HEK293 (cell line): ENCODE measurements around the gene PRDM7.

Experiments used
- ATF2 ChIP-seq: fragments of 450-650 bp; formaldehyde crosslinking; IDR thresholded peaks from 2 replicates; pipeline ENCODE4 v1.5.1; 2016; ENCODE audit warnings: missing biosample characterization, missing genetic modification characterization, low read depth
- CTCF ChIP-seq: fragments of 450-650 bp; formaldehyde crosslinking; IDR thresholded peaks from 2 replicates; pipeline ENCODE4 v1.5.1; 2016; ENCODE audit warnings: missing biosample characterization, missing genetic modification characterization
- KLF7 ChIP-seq: fragments of 450-650 bp; formaldehyde crosslinking; IDR thresholded peaks from 2 replicates; pipeline ENCODE4 v1.5.1; 2016; ENCODE audit warnings: missing biosample characterization, missing genetic modification characterization, borderline replicate concordance
- MZF1 ChIP-seq: fragments of 450-650 bp; formaldehyde crosslinking; IDR thresholded peaks from 2 replicates; pipeline ENCODE4 v1.5.1; 2017; ENCODE audit warnings: missing biosample characterization, missing genetic modification characterization, borderline replicate concordance
- TF ChIP-seq, protein P1 (sequence below): fragments of 450-650 bp; formaldehyde crosslinking; IDR thresholded peaks from 2 replicates; pipeline ENCODE4 v1.5.1; 2016; ENCODE audit warnings: missing biosample characterization, missing genetic modification characterization
- TF ChIP-seq, protein P2 (sequence below): fragments of 450-650 bp; formaldehyde crosslinking; IDR thresholded peaks from 2 replicates; pipeline ENCODE4 v1.5.1; 2016; ENCODE audit warnings: missing biosample characterization, missing genetic modification characterization

DNA sequence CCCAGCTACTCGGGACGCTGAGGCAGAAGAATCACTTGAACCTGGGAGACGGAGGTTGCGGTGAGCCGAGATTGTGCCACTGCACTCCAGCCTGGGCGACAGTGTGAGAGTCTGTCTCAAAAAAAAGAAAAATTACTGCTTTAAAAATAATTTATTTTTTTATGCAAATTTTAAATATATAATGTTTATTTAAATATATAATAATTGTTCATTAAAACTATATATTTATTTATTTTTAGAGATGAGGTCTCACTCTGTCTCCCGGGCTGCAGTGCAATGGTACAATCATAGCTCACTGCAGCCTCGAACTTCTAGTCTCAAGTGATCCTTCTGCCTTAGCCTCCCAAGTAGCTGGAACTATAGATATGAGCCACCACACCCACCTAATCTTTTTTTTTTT is 42.6 kb downstream of the PRDM7 start:
- TF ChIP-seq KLF7 (tag by site-specific recombination) (no peak), MZF1 (no peak), ATF2 (tag by site-specific recombination) (no peak), CTCF (no peak)
- TF ChIP-seq, protein P1, sequence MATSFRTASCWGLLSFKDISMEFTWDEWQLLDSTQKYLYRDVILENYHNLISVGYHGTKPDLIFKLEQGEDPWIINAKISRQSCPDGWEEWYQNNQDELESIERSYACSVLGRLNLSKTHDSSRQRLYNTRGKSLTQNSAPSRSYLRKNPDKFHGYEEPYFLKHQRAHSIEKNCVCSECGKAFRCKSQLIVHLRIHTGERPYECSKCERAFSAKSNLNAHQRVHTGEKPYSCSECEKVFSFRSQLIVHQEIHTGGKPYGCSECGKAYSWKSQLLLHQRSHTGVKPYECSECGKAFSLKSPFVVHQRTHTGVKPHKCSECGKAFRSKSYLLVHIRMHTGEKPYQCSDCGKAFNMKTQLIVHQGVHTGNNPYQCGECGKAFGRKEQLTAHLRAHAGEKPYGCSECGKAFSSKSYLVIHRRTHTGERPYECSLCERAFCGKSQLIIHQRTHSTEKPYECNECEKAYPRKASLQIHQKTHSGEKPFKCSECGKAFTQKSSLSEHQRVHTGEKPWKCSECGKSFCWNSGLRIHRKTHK: no peak
- TF ChIP-seq, protein P2, sequence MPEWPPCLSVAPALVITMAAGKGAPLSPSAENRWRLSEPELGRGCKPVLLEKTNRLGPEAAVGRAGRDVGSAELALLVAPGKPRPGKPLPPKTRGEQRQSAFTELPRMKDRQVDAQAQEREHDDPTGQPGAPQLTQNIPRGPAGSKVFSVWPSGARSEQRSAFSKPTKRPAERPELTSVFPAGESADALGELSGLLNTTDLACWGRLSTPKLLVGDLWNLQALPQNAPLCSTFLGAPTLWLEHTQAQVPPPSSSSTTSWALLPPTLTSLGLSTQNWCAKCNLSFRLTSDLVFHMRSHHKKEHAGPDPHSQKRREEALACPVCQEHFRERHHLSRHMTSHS (tag by site-specific recombination): no peak
